ENCODE results near the gene PACS2. TPM values are rescaled to one million over a fixed set of nuclear protein-coding genes. Genes with fewer than 3 reads are reported as not detected.

PACS2 gene
- total and polyA plus RNA-seq, 2 of the 8 experiments (the other 6 are each of a cell fraction or from before 2014, with no cell fraction given), result 38.0 to 62.8 TPM

GRCh38 chr14:105418269-105419194 is 104.0 kb downstream of the PACS2 start:
- H3K9me3 ChIP-seq (ENCODE audit: insufficient read depth in 2 of 2, low read depth in 1 of 2, low read length in 1 of 2), result no peaks in the 10 kb centered on the region
- H2BK120ac ChIP-seq (replicated peaks; ENCODE audit: low read depth, low read length), result no peak overlapping the region
- H3K36me3 ChIP-seq (ENCODE audit: control insufficient read depth in 2 of 4, insufficient read depth in 4 of 4, low read length in 3 of 4), result no peaks in the 10 kb centered on the region; a peak in 3 of 8 replicates
- H3K79me2 ChIP-seq (ENCODE audit: control insufficient read depth in 1 of 2, insufficient read depth in 2 of 2, low read length in 2 of 2), result peaks cover 13 to 39% of the 10 kb centered on the region in 2 experiments; a peak in 3 of 4 replicates
- H3K14ac ChIP-seq (ENCODE audit: insufficient read length), result no peak overlapping the region
- H2BK20ac ChIP-seq (ENCODE audit: low read length), result no peak overlapping the region
- no peak for DNase-seq (ENCODE audit: low read depth in 1 of 2, low spot score in 2 of 2)
- no peak overlapping the region for H3K56ac ChIP-seq (replicated peaks; ENCODE audit: insufficient read length, low read depth, low read length)
- H2AK5ac ChIP-seq (ENCODE audit: low read depth, low read length), result 0 out of 2 replicates have a peak overlapping the region, but pooled peaks have one; percentile 86
- H3K9ac ChIP-seq (replicated peaks in 1 of 4; ENCODE audit: extremely low read depth in 1 of 4, low read depth in 3 of 4, low read length in 3 of 4), result peak overlapping the region in 2 of 4 experiments; percentile 31 to 46; a peak in 2 of 7 replicates
- H3K27me3 ChIP-seq (replicated peaks in 1 of 4; ENCODE audit: control insufficient read depth in 3 of 4, extremely low read depth in 1 of 4, insufficient read depth in 3 of 4, low read length in 3 of 4), result peaks cover 0 to 13% (median 10%) of the 10 kb centered on the region in 4 experiments; a peak in 5 of 7 replicates
- no peak overlapping the region for H4K5ac ChIP-seq (ENCODE audit: insufficient read length, low read depth, low read length)
- H3K18ac ChIP-seq (ENCODE audit: extremely low read depth, low read length), result peak overlapping the region; percentile 68; the same call in 1 of the 2 replicates
- peak overlapping the region; percentile 80; the same call in 1 of the 2 replicates for H4K8ac ChIP-seq (ENCODE audit: extremely low read depth, insufficient read depth, low read length)
- H3K23ac ChIP-seq (ENCODE audit: insufficient read length), result no peak overlapping the region
- H2BK15ac ChIP-seq (ENCODE audit: low read length), result peak overlapping the region; percentile 72; the same call in 1 of the 2 replicates
- H2BK5ac ChIP-seq (ENCODE audit: low read depth, low read length), result peak overlapping the region; percentile 60; the same call in 1 of the 2 replicates
- no peak overlapping the region for H3K27ac ChIP-seq (ENCODE audit: low read depth, low read length)
- peaks cover 0 to 28% (median 24%) of the 10 kb centered on the region in 4 experiments; a peak in 5 of 7 replicates for H3K4me1 ChIP-seq (replicated peaks in 1 of 4; ENCODE audit: control insufficient read depth in 3 of 4, insufficient read depth in 4 of 4, low read length in 3 of 4)
- no peak overlapping the region for H2AFZ ChIP-seq (ENCODE audit: low read length)
- peaks cover 14 to 16% of the 10 kb centered on the region in 2 experiments for H4K20me1 ChIP-seq (replicated peaks in 1 of 2; ENCODE audit: control insufficient read depth in 1 of 2, insufficient read depth in 2 of 2, low read length in 2 of 2)
- peak overlapping the region; percentile 39; the same call in 1 of the 2 replicates for H2BK12ac ChIP-seq (ENCODE audit: low read depth, low read length)
- peak overlapping the region; percentile 53 to 78 for H3K4me2 ChIP-seq (ENCODE audit: insufficient read depth in 1 of 2, low read depth in 2 of 2, low read length in 2 of 2)
- CTCF ChIA-PET (ENCODE audit: partially characterized antibody), result interaction anchor here (0.5 to 2.0 kb wide), 7 partner anchors 17 to 86 kb away, joined by 3 to 6 read pairs (median 4); no protein-coding TSS in a partner anchor
- H4K91ac ChIP-seq (replicated peaks; ENCODE audit: insufficient read length, low read length), result peak overlapping the region; percentile 15
- FAIRE-seq, result no peak
- peaks cover 12% of the 10 kb centered on the region for H3K23me2 ChIP-seq (ENCODE audit: low read depth, low read length)
- peak overlapping the region; percentile 97 for H3K4ac ChIP-seq (replicated peaks; ENCODE audit: insufficient read length, low read depth, low read length)
- H3K79me1 ChIP-seq (ENCODE audit: low read depth, low read length), result peaks cover 17% of the 10 kb centered on the region
- WGBS, 2 experiments (ENCODE audit: extremely low coverage in 1 of 2, insufficient coverage in 1 of 2, insufficient read length in 1 of 2, insufficient replicate concordance in 2 of 2, low coverage in 1 of 2, low lambda C conversion rate in 2 of 2, missing lambda C conversion rate in 1 of 2), result 80% methylated on average over 19 of the region's 19 CpGs; no CpG with 5 or more reads in 1 of the 2 experiments
- POLR2A ChIA-PET (ENCODE audit: partially characterized antibody), result interaction anchor here (0.8 to 1.6 kb wide), 8 partner anchors 10 to 107 kb away, joined by 3 to 4 read pairs (median 3); no protein-coding TSS in a partner anchor
- peak overlapping the region; percentile 49 to 74 (median 58); a peak in 7 of 8 replicates for H3K4me3 ChIP-seq (ENCODE audit: extremely low read depth in 1 of 4, insufficient read depth in 2 of 4, low read depth in 3 of 4, low read length in 4 of 4)

Data from H1 (cell line).